Stimulated activated CD4-positive, alpha-beta T cell treated with anti-CD3 and anti-CD28 coated beads, Interleukin-12 subunit alpha, Interleukin-12 subunit beta, amount 100 ng/mL, for 24 hours (primary cell): ENCODE measurements around the gene BTLA.
A peak's percentile ranks its signal among the peaks of the same experiment; 100 is the strongest.
"Not testable (repeated sequence)": the region's sequence is repeated elsewhere in the genome, so short reads cannot be mapped to it uniquely, and the experiment has no call there.

ENCODE experiments used
- DNase-seq, 2 experiments: peaks; one replicate each; pipeline ENCODE4 v3.0.0-alpha.2; 2020; ENCODE audit warnings: low read depth in 2 of 2

BTLA gene, protein sequence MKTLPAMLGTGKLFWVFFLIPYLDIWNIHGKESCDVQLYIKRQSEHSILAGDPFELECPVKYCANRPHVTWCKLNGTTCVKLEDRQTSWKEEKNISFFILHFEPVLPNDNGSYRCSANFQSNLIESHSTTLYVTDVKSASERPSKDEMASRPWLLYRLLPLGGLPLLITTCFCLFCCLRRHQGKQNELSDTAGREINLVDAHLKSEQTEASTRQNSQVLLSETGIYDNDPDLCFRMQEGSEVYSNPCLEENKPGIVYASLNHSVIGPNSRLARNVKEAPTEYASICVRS

DNA sequence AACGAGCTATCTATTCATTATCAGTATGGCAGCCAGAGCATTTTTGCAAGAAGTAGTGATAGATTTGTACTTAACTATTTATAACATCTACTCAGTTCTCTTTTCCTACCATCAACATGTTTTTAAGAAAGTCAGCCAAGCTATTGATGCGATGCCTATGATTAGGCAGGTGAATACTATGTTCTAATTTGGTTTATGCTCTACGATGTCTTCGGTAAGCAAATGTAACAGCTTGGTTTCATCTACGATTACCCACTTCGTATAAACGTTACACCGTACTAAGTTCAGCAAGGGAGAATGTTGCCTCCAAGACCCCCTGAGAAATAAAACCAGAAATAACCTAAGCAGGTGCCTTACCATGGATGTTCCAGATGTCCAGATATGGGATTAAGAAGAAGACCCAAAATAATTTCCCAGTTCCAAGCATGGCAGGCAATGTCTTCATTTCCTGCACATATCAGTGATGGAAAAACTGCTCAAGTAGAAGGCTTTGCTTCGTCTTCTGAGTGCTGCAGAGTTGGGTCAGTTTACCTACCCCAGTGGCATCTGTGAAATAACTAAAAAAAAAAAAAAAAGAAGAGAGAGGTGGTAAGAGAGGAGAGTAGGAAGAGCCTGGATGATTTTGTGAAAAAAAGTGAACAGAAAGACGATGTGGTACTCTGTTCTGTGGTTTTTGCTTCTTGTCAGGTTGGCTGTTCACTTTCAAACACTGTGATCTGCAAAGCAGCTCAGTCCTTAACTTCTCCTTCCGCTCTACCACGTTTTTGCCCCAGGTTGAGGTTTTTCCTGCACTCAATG is at the start of gene BTLA:
Gene BTLA, minus strand, starts transcription at position 559 of the 798 bp plus-strand sequence. Its CDS starts 114 bp downstream, at position 445.
- DNase-seq = no peak

DNA sequence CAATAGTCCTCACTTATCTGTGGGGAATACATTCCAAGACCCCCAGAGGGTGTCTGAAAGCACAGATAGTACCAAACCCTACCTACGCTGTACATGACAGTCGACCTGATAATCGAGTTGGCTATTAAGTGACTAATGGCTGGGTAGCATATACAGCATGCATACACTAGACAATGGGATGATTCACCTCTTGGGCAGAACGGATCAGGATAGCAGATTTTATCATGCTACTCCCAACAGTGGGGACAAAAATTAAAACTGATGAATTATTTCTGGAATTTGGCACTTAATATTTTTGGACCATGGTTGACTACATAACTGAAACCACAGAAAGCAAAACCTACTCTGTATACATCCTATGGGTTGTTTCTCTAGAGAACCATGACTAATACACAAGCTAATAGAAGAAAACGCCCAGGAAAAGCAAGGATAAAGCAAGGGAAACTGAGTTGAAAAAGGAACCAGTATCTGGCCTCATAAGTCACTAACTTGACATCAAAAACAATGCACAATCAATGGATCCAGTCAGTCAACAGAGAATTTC is 47.0 kb upstream of the BTLA start:
- DNase-seq = no peak

DNA sequence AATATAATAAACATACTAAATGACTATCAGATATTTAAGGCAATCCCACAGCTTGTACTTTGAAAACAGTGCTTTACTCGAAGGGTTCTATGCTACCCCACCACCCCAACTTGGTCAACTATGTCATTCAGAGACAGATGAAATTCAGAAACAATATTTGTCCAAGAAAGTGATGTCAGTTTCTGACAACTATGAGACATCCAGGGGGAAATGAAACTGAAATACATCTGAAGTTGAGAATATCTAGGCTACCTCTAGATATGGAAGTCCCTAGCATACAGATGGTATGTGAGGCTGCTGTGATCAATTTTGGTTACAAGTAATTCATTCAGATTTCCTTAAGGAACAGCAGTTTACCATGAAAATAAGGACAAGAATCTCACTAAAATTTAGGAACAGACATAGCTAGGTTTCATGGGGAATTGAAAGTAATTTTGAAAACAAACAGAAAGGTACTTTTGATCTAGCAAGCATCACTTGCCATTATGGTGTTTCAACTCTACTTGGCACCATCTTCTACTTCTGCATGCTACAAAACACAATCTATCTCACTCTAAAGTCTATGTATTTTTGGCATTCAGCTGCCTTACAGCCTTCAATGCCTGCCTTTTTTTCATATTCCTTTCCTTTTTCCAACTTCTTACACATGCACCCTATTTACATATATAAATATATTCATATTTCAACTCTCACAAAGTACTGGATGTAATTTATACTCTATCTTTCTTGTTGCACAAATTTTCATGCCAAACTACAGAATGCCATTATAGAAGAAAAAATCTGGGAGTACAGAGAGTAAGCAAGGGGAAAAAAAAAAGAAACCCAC is 40.8 kb upstream of the BTLA start:
- no peak for DNase-seq

DNA sequence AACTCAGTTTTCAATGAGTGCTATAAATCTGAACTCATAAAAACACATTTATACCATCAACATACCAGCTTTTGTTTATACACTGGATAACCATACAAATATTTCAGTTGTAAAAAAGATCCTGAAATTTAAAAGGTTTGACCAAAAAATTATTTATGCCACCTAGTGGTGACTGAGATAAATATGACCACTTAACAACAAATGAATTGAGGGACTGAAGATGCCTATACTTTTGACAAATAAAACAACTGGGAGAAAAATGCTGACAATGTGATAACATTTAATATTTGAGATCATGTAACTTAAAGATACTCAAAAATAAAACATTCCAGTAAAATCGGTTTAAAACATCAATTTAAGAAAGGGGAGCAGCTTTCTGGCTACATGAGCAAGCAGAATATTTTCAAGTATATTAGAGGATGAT is 32.1 kb upstream of the BTLA start:
- no peak for DNase-seq

- DNase-seq = no peak
Measured at GRCh38 chr3:112530573-112530972, 31.3 kb upstream of the BTLA start.

GRCh38 chr3:112524127-112524526 is 24.9 kb upstream of the BTLA start:
- not testable (repeated sequence) for DNase-seq

GRCh38 chr3:112519424-112520001 is 20.2 kb upstream of the BTLA start:
- DNase-seq = no peak

DNA sequence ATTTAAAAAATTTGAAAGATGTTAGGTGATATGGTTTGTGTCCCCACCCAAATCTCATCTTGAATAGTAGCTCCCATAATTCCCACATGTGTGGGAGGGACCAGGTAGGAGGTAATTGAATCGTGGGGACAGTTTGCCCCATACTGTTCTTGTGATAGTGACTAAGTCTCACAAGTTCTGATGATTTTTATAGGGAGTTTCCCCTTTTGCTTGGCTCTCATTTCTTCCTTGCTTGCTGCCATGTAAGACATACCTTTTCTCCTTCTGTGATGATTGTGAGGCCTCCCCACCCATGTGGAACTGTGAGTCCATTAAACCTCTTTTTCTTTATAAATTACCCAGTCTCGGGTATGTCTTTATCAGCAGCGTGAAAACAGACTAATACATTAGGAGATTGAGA is 19.7 kb upstream of the BTLA start:
- DNase-seq = not testable (repeated sequence)

DNA sequence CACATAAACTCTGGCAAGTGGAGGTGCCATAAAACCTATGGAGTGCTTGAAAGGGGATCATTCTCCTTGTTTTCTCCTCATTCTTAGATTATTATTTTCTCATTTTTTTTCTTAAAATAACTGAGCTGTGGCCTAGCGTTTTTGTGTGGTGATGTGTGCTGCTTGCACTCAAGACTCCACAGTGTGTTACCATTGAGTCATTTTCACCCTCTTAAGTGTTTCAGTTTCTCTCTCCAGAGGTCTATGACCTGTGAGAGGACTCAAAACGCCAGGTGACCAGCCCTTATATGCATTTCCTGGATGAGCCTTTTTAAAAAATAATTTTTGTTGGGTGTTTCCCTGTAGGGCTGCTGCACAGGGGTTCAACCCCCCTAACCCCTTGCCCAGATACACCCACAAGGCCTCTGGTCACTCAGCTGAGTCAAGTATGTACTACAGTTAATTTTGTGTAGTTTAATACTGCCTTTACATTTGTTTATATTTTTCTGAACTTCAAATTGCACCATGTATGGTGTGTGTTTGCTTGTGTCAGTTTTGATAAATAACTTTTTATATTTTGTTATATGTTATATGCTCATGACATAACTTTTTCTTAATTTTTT is 15.4 kb upstream of the BTLA start:
- DNase-seq = no peak

- no peak for DNase-seq
Measured at GRCh38 chr3:112512320-112512719, 13.0 kb upstream of the BTLA start.

GRCh38 chr3:112508860-112509259 is 9.6 kb upstream of the BTLA start:
- no peak for DNase-seq

DNA sequence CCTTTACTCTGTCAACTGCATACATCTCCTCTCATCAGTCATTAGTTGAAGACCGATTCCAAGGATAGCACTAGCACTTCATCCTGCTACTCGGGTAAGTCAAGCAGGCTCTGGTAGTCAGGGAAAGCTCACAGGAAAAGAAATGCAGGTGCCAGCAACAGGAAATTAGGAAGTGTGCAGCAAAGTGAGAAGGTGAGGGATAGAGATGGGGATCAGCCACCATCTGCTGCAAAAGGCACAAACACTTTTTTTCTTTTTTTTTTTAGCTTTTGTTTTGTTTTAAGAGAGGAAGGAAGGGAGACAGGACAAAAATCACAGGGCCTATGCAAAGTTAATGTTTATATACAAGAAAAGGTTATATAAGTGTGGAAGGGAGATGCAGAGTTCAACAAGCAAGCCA is 9.0 kb upstream of the BTLA start:
- DNase-seq = no peak

GRCh38 chr3:112505907-112506306 is 6.6 kb upstream of the BTLA start:
- no peak for DNase-seq

- no peak for DNase-seq
Measured at GRCh38 chr3:112504123-112504522, 4.9 kb upstream of the BTLA start.

DNA sequence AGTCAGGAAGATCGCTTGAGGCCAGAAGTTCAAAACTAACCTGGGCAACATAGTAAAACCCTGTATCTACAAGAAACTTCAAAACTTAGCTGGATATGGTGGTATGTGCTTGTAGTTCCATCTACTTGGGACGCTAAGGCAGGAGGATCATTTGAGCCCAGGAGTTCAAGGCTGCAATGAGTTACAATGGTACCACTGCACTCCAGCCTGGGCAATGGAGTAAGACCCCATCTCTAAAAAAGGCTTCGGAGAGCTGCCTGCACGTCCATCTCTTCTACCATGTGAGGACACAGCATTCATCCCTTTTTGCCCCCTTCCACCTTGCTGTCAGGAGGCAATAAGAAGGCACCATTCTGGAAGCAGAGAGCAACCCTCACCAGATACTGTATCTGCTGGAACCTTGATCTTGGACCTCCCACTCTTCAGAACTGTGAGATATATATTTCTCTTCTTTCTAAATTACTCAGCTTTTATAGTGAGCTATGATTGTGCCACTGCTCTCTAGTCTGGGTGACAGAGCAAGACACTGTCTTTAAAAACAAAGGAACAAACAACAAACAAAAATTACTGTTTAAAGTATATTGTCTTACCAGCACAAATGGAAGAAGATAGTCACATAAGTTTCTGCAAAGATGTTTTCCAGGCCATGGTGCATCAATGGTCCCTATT is 4.2 kb upstream of the BTLA start:
- DNase-seq = no peak

DNA sequence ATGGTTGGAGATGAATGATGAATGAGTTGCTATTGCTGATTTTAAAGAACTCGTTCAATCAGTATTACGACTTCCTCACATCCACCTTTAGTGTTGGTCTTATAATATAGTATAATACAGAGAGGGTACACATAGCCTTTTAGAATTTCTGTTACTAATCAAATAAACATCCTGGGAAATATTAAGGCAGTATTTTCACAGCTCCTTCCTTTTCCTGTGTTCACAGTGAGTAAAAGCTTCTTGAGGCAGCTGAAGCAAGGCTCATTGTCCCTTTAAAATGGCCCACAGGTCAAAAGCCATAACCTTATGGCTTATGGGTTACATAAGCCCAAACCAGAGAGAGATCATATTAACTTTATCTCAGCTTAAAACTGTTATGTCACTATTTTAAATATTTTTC is 1.3 kb upstream of the BTLA start:
- no peak for DNase-seq

- DNase-seq = peak in 1 of 2 experiments; percentile 27
Measured at GRCh38 chr3:112497897-112498548, 1.2 kb downstream of the BTLA start.

DNA sequence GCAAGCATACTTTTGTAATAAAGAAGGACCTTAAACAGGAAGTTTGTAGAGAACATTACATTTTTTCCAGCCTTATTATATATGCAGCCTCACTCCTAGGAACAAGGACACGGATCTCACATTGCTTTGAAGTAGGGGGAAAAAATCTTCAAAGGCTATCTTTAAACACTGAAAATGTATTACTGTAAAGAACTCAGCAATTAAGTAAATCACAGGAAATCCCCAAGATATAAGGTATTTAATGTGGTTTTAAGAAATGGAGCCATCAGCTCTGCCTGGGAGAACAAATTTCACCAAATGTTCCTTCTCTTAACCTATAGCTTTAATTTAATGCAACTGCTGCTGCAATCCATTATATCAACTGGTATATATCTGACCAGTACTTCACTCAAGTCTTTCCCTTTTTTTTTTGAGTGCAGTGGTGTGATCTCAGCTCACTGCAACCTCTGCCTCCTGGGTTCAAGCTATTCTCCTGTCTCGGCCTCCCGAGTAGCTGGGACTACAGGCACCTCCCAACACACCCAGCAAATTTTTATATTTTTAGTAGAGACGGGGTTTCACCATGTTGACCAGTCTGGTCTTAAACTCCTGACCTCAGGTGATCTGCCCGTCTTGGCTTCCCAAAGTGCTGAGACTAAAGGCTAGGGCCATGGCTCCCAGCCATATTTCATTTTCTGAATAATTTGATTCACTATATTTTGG is 2.8 kb downstream of the BTLA start:
- DNase-seq = no peak

- not testable (repeated sequence) for DNase-seq
Measured at GRCh38 chr3:112494448-112494767, 4.9 kb downstream of the BTLA start.

DNA sequence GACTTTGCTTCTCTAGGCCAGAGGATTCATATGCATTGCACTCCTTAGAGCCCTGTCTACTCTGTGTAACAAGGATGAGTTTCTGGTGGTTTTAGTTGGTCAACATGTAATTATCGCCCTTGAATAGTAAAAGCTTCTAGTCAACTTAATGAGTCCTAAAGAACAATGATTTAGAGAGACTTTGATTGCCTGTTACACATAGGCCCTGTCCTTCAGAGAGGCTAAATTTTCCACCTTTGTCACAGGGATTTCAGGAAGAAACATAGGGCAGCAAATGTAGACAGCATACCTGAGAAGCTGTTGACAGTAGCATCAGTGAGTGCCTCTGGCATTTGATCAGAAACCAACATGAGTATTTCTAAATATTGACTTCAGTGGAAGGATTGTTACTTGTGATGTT is 7.1 kb downstream of the BTLA start:
- DNase-seq = no peak
